NB4 (cell line): ENCODE measurements around the gene PATE1.

Experiments used
- CTCF ChIP-seq: IDR thresholded peaks from one replicate; pipeline ENCODE4 v1.5.1; 2012; ENCODE audit warnings: low read depth, low read length
- MYC ChIP-seq: IDR thresholded peaks from 2 replicates; pipeline ENCODE4 v1.6.1; 2011; ENCODE audit warnings: low read depth, low read length

- TF ChIP-seq CTCF (no peak), MYC (no peak)
These were observed at the start of gene PATE1 for GRCh38 chr11:125745979-125746378.
